Prostate gland (tissue), 2 donors: ENCODE results near the gene DNAH8.

Source experiments
- POLR2AphosphoS5 ChIP-seq: sonication (generic); formaldehyde crosslinking; IDR thresholded peaks from one replicate; pipeline ENCODE4 v1.6.1; 2017; ENCODE audit warnings: antibody characterized with exemption
- TF ChIP-seq, protein P1 (sequence below), 4 experiments: fragments of 200-600 bp in 2 of 4; fragments of 450-650 bp in 2 of 4; sonication (generic) in 2 of 4; IDR thresholded peaks; 1 replicate in 3 of 4; 2 replicates in 1 of 4; pipeline ENCODE4 v1.5.1; 2016 to 2019; ENCODE audit warnings: antibody characterized with exemption in 4 of 4, mild to moderate bottlenecking in 2 of 4, moderate library complexity in 2 of 4

DNA sequence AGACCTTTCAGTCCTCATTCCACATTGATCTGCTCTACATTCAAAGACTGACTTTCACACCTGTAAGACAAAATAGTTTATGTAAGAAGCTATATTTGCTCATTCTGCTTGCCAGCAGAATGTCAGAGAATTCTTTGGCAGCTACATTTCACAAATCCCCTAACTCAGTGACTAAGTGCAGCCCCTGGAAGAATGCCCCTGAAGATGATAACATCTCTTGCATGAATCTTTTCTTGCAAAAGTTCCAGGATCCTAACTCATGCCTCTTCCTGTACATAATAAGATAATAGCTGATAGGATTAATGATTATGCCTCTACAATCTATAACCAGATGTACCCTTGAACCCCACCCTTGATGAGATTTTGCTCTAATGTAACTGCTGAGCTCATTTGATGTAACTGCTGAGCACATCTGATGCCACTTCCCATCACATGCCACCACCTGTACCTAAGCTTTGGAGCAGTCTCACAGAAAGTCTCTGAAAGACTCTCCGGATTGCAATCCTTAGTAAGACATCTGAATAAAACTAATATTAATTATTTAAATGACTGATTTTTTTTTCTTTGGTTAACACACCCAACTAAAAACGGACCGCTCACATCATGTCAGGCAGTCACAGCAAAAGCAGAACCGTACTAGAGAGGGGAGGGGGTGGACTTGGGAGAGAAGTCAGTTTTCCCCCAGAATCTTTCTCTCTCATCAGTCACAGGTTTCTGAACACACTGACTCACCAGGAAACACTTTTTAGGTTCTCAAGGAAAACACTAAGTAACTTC is 684 bp upstream of the DNAH8 start:
- TF ChIP-seq, protein P1, sequence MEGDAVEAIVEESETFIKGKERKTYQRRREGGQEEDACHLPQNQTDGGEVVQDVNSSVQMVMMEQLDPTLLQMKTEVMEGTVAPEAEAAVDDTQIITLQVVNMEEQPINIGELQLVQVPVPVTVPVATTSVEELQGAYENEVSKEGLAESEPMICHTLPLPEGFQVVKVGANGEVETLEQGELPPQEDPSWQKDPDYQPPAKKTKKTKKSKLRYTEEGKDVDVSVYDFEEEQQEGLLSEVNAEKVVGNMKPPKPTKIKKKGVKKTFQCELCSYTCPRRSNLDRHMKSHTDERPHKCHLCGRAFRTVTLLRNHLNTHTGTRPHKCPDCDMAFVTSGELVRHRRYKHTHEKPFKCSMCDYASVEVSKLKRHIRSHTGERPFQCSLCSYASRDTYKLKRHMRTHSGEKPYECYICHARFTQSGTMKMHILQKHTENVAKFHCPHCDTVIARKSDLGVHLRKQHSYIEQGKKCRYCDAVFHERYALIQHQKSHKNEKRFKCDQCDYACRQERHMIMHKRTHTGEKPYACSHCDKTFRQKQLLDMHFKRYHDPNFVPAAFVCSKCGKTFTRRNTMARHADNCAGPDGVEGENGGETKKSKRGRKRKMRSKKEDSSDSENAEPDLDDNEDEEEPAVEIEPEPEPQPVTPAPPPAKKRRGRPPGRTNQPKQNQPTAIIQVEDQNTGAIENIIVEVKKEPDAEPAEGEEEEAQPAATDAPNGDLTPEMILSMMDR (IDR thresholded peaks at IDR 0.05), result no peak
- no peak for TF ChIP-seq POLR2AphosphoS5
